Esophagus squamous epithelium (tissue), 5 donors: ENCODE measurements around the gene SLC38A8. TPM values are rescaled to one million over a fixed set of nuclear protein-coding genes. Genes with fewer than 3 reads are reported as not detected.

ENCODE experiments used
- DNase-seq: peaks from one replicate; lab custom pipeline; 2025; lab: John Stamatoyannopoulos, UW
- H3K27ac ChIP-seq, 4 donors: fragments of 200-600 bp; sonication (generic); one replicate each; pipeline ENCODE4 v1.5.1; 2016 to 2019; ENCODE audit warnings: mild to moderate bottlenecking in 1 of 4
- H3K27me3 ChIP-seq, 4 donors: fragments of 200-600 bp; sonication (generic); 1 replicate in 3 of 4; 2 replicates in 1 of 4; pipeline versions ENCODE4 v1.5.1 to v1.6.0; 2017 to 2021; ENCODE audit warnings: antibody characterized with exemption in 1 of 4
- H3K36me3 ChIP-seq, 3 donors: fragments of 200-600 bp; sonication (generic); one replicate each; pipeline ENCODE4 v1.5.1; 2016 to 2019
- H3K4me1 ChIP-seq, 3 donors: fragments of 200-600 bp; sonication (generic); one replicate each; pipeline ENCODE4 v1.5.1; 2017 to 2019
- H3K4me3 ChIP-seq, 4 donors: fragments of 200-600 bp; sonication (generic); 1 replicate in 3 of 4; 2 replicates in 1 of 4; pipeline ENCODE4 v1.5.1; 2016 to 2019; ENCODE audit warnings: mild to moderate bottlenecking in 2 of 4, moderate library complexity in 1 of 4
- H3K9me3 ChIP-seq, 3 donors: fragments of 200-600 bp; sonication (generic); one replicate each; pipeline ENCODE4 v1.5.1; 2016 to 2019
- CTCF ChIP-seq, 6 experiments: fragments of 450-650 bp in 4 of 6; fragments of 200-600 bp in 2 of 6; sonication (generic) in 2 of 6; IDR thresholded peaks; one replicate each; pipeline ENCODE4 v1.5.1; 2016 to 2019; ENCODE audit warnings: antibody characterized with exemption in 6 of 6, mild to moderate bottlenecking in 4 of 6, moderate library complexity in 4 of 6
- POLR2A ChIP-seq, 4 donors: fragments of 450-650 bp; IDR thresholded peaks; one replicate each; pipeline ENCODE4 v1.6.1; 2017; ENCODE audit warnings: antibody characterized with exemption in 4 of 4, mild to moderate bottlenecking in 4 of 4, moderate library complexity in 3 of 4
- WGBS, 2 donors: methylation state at CpG; one replicate each; pipeline ENCODE4 v1.1.5; 2018; 5-methylcytosine and 5-hydroxymethylcytosine counted together
- intact Hi-C: fragments of 100-400 bp; cut with DNase I; formaldehyde crosslinking; loops from one replicate; pipeline ENCODE4 v1.15.0; 2022
- total RNA-seq, 4 donors: library from RNA; depleted of rRNA; stranded (reverse); fragments of >200 nt; gene quantifications; one replicate each; pipeline ENCODE4 v1.1.0, GENCODE V29; 2016
- donor health status: DM: yes; HTN: yes; CAD: no.

SLC38A8 gene
- total RNA-seq, 4 donors from 2014 or later: not detected

DNA sequence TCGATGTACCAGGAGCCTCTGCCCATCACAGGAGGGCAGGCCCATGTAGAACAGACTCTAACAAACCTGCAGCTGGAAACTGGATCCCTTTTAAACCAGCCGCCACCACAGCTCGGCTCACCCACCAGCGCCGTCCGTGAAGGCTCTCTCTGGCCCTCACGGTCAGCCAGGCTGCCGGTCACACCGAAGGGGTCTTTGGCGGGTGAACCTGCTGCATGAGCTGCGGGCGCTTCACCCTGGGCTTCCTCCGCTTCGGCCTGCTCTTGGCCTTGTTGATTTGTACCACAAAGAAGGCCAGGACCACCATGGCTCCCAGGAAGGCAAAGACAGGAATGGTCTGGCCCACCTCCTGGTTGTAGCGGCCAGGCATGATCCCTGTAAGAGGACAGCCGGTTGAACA, 11.7 kb upstream of the SLC38A8 start:
- no peak for TF ChIP-seq CTCF (IDR thresholded peaks at IDR 0.05)
- TF ChIP-seq POLR2A (IDR thresholded peaks at IDR 0.05): no peak
- Histone ChIP-seq H3K9me3 (no peaks in the 10 kb centered on the region), H3K36me3 (peaks cover 38 to 95% (median 57%) of the 10 kb centered on the region in 3 donors), H3K4me3 (no peak overlapping the region), H3K4me1 (no peaks in the 10 kb centered on the region), H3K27ac (no peak overlapping the region), H3K27me3 (no peaks in the 10 kb centered on the region)
- DNase-seq: no peak
- 94 to 100% methylated on average over 1 to 6 of the region's 16 CpGs for WGBS, 2 donors
- intact Hi-C loops: no loop called here

DNA sequence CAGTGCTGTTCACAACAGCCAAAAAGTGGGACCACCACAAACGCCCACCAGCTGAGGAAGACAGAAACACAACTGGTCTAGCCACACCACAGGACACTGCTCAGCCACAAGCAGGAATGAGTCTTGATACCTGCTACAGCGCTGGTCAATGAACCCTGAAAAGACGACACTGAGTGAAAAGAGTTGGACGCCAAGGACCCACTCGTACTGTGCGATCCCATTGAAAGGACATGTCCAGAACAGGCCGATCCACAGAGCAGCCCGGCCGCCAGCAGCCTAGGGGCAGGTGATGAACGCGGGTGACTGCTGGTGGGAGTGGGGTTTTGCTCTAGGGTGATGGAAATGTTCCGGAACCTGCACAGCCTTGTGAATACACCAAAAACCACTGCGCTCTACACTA, 10.6 kb upstream of the SLC38A8 start:
- peaks cover 28 to 95% (median 47%) of the 10 kb centered on the region in 3 donors for H3K36me3 ChIP-seq
- intact Hi-C loops: no loop called here
- DNase-seq: no peak

GRCh38 chr16:84052071-84052622, 9.6 kb upstream of the SLC38A8 start:
- Histone ChIP-seq H3K4me3 (no peak overlapping the region), H3K36me3 (peaks cover 26 to 95% (median 45%) of the 10 kb centered on the region in 3 donors), H3K4me1 (no peaks in the 10 kb centered on the region), H3K27me3 (no peaks in the 10 kb centered on the region), H3K9me3 (no peaks in the 10 kb centered on the region), H3K27ac (no peak overlapping the region)
- no peak for TF ChIP-seq POLR2A (IDR thresholded peaks at IDR 0.05)
- no peak for TF ChIP-seq CTCF (IDR thresholded peaks at IDR 0.05)
- intact Hi-C loops: no loop called here
- DNase-seq: no peak
- WGBS, 2 donors: 87 to 90% methylated on average over 15 to 27 of the region's 27 CpGs

More for the DNA sequence above, 10.6 kb upstream of the SLC38A8 start:
- TF ChIP-seq POLR2A (IDR thresholded peaks at IDR 0.05) (no peak), CTCF (IDR thresholded peaks at IDR 0.05) (no peak)
- H3K9me3 ChIP-seq: no peaks in the 10 kb centered on the region
- no peak overlapping the region for H3K4me3 ChIP-seq
- H3K27me3 ChIP-seq: no peaks in the 10 kb centered on the region
- H3K4me1 ChIP-seq: no peaks in the 10 kb centered on the region
- 81 to 88% methylated on average over 13 of the region's 13 CpGs for WGBS, 2 donors
- no peak overlapping the region for H3K27ac ChIP-seq

GRCh38 chr16:84050316-84050715, 7.7 kb upstream of the SLC38A8 start:
- intact Hi-C loops: no loop called here
- Histone ChIP-seq H3K4me1 (no peaks in the 10 kb centered on the region), H3K36me3 (peaks cover 24 to 79% (median 32%) of the 10 kb centered on the region in 3 donors), H3K27me3 (peaks cover 0 to 3% (median 0%) of the 10 kb centered on the region in 4 donors), H3K4me3 (no peak overlapping the region), H3K27ac (no peak overlapping the region), H3K9me3 (no peaks in the 10 kb centered on the region)
- WGBS, 2 donors: 86 to 94% methylated on average over 4 to 9 of the region's 9 CpGs
- no peak for TF ChIP-seq CTCF (IDR thresholded peaks at IDR 0.05)
- no peak for TF ChIP-seq POLR2A (IDR thresholded peaks at IDR 0.05)
- DNase-seq: no peak

DNA sequence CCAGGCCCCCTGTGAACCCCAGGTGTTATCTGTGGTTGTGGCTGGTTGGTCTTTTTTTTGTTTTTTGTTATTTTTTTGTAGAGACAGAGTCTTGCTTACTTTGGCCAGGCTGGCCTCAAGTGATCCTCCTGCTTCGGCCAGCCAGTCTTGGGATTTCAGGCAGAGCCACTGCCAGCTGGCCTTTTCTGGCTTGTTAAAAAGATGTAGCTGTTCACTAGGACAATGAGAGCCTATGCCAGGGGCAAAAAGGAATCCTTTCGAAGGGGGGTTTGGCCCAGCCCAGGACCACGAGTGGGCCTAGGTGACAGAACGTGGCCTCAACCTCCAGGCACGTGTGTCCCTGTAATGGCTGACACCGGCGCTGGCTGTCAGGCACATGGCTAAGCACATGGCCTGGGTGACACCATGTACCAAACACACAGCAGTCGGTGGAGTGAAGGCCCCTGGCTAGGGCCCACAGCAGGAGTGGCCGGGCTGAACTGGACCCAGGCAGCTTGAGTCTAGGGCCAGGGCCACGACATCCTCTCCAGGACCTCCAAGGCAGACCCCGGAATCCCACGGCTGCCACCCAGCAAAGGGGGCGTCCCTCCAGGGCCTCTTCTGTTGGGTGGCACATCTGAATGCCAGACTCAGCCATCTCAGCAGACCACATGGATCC, 6.9 kb upstream of the SLC38A8 start:
- Histone ChIP-seq H3K4me1 (no peaks in the 10 kb centered on the region), H3K9me3 (no peaks in the 10 kb centered on the region), H3K4me3 (no peak overlapping the region), H3K27me3 (peaks cover 0 to 10% (median 0%) of the 10 kb centered on the region in 4 donors), H3K36me3 (peaks cover 17 to 71% (median 24%) of the 10 kb centered on the region in 3 donors), H3K27ac (no peak overlapping the region)
- no peak for DNase-seq
- TF ChIP-seq CTCF (IDR thresholded peaks at IDR 0.05) (no peak), POLR2A (IDR thresholded peaks at IDR 0.05) (no peak)
- intact Hi-C loops: no loop called here
- WGBS, 2 donors: 88 to 91% methylated on average over 4 to 8 of the region's 13 CpGs
